Sigmoid colon (tissue), 4 donors: ENCODE measurements around the gene PLAC9.

Source experiments
- CTCF ChIP-seq, 4 experiments: fragments of 450-650 bp in 3 of 4; fragments of 200-600 bp in 1 of 4; IDR thresholded peaks; one replicate each; pipeline ENCODE4 v1.5.1; 2016 to 2019; ENCODE audit warnings: antibody characterized with exemption in 4 of 4, mild to moderate bottlenecking in 3 of 4, moderate library complexity in 2 of 4
- EP300 ChIP-seq, 4 donors: sonication (generic); formaldehyde crosslinking; IDR thresholded peaks; one replicate each; pipeline ENCODE4 v1.6.1; 2017; ENCODE audit warnings: antibody characterized with exemption in 4 of 4
- POLR2A ChIP-seq, 2 donors: fragments of 450-650 bp; IDR thresholded peaks; one replicate each; pipeline ENCODE4 v1.6.1; 2016; ENCODE audit warnings: antibody characterized with exemption in 2 of 2, mild to moderate bottlenecking in 2 of 2, moderate library complexity in 2 of 2
- POLR2AphosphoS5 ChIP-seq, 4 donors: sonication (generic); formaldehyde crosslinking; IDR thresholded peaks; one replicate each; pipeline ENCODE4 v1.6.1; 2017; ENCODE audit warnings: antibody characterized with exemption in 4 of 4

GRCh38 chr10:80187465-80188409 lies 55.2 kb downstream of the PLAC9 start:
- no peak for TF ChIP-seq POLR2A (IDR thresholded peaks at IDR 0.05)
- no peak for TF ChIP-seq CTCF (IDR thresholded peaks at IDR 0.05)
- TF ChIP-seq POLR2AphosphoS5 (IDR thresholded peaks at IDR 0.05) = no peak
- TF ChIP-seq EP300 (IDR thresholded peaks at IDR 0.05) = no peak
